ENCODE data around the gene LHX1.

- TF ChIP-seq CTCF (IDR thresholded peaks at IDR 0.05; ENCODE audit: low read depth, low read length, poor library complexity, severe bottlenecking) (no peak), EZH2phosphoT487 (IDR thresholded peaks at IDR 0.05; ENCODE audit: borderline replicate concordance, low read length) (no peak)
Measured at GRCh38 chr17:36932383-36932693, 4.9 kb upstream of the LHX1 start.
